Duodenal mucosa (tissue), 2 donors: Measurements from ENCODE around the gene TMEM132C.

Experiments
- H3K27ac ChIP-seq: one replicate; pipeline ENCODE4 v1.7.0; 2013; ENCODE audit warnings: low read depth, low read length
- H3K27me3 ChIP-seq, 2 donors: one replicate each; pipeline ENCODE4 v1.7.0; 2013; ENCODE audit warnings: low read length in 2 of 2, control low read depth in 1 of 2; ENCODE audit not compliant: insufficient read depth in 2 of 2, control insufficient read depth in 1 of 2
- H3K36me3 ChIP-seq, 2 donors: one replicate each; pipeline ENCODE4 v1.7.0; 2013; ENCODE audit warnings: low read length in 2 of 2, control low read depth in 1 of 2; ENCODE audit not compliant: insufficient read depth in 2 of 2, control insufficient read depth in 1 of 2
- H3K4me1 ChIP-seq, 2 donors: one replicate each; pipeline ENCODE4 v1.7.0; 2013; ENCODE audit warnings: low read length in 2 of 2, control low read depth in 1 of 2; ENCODE audit not compliant: insufficient read depth in 2 of 2, control insufficient read depth in 1 of 2
- H3K4me3 ChIP-seq, 2 donors: one replicate each; pipeline ENCODE4 v1.7.0; 2013; ENCODE audit warnings: low read length in 2 of 2, low read depth in 1 of 2
- H3K9ac ChIP-seq, 2 donors: one replicate each; pipeline ENCODE4 v1.7.0; 2013; ENCODE audit warnings: low read length in 2 of 2, low read depth in 1 of 2
- H3K9me3 ChIP-seq, 2 donors: one replicate each; pipeline ENCODE4 v1.7.0; 2013; ENCODE audit warnings: low read length in 2 of 2, control low read depth in 1 of 2; ENCODE audit not compliant: control insufficient read depth in 1 of 2

TMEM132C gene

GRCh38 chr12:128570191-128571065 lies 303.5 kb downstream of the TMEM132C start:
- Histone ChIP-seq H3K27me3 (no peaks in the 10 kb centered on the region), H3K36me3 (no peaks in the 10 kb centered on the region), H3K4me3 (no peak overlapping the region), H3K9ac (no peak overlapping the region), H3K9me3 (peaks cover 6 to 7% of the 10 kb centered on the region in 2 donors), H3K27ac (no peak overlapping the region), H3K4me1 (no peaks in the 10 kb centered on the region)

GRCh38 chr12:128571906-128572810 lies 305.2 kb downstream of the TMEM132C start:
- no peak overlapping the region for H3K27ac ChIP-seq
- no peak overlapping the region for H3K9ac ChIP-seq
- peaks cover 6 to 7% of the 10 kb centered on the region in 2 donors for H3K9me3 ChIP-seq
- no peak overlapping the region for H3K4me3 ChIP-seq
- no peaks in the 10 kb centered on the region for H3K36me3 ChIP-seq
- no peaks in the 10 kb centered on the region for H3K27me3 ChIP-seq
- H3K4me1 ChIP-seq = no peaks in the 10 kb centered on the region

GRCh38 chr12:128573907-128574306 lies 306.9 kb downstream of the TMEM132C start:
- Histone ChIP-seq H3K27ac (no peak overlapping the region), H3K27me3 (no peaks in the 10 kb centered on the region), H3K4me1 (no peaks in the 10 kb centered on the region), H3K9ac (no peak overlapping the region), H3K36me3 (no peaks in the 10 kb centered on the region), H3K9me3 (peaks cover 6 to 7% of the 10 kb centered on the region in 2 donors), H3K4me3 (no peak overlapping the region)

GRCh38 chr12:128578045-128578444 lies 311.1 kb downstream of the TMEM132C start:
- no peaks in the 10 kb centered on the region for H3K36me3 ChIP-seq
- no peaks in the 10 kb centered on the region for H3K27me3 ChIP-seq
- H3K4me1 ChIP-seq = no peaks in the 10 kb centered on the region
- H3K9me3 ChIP-seq = no peaks in the 10 kb centered on the region
- no peak overlapping the region for H3K9ac ChIP-seq
- no peak overlapping the region for H3K4me3 ChIP-seq
- no peak overlapping the region for H3K27ac ChIP-seq

GRCh38 chr12:128581321-128581761 lies 314.4 kb downstream of the TMEM132C start:
- Histone ChIP-seq H3K36me3 (no peaks in the 10 kb centered on the region), H3K27ac (no peak overlapping the region), H3K9me3 (no peaks in the 10 kb centered on the region), H3K9ac (no peak overlapping the region), H3K4me1 (no peaks in the 10 kb centered on the region), H3K27me3 (no peaks in the 10 kb centered on the region), H3K4me3 (no peak overlapping the region)

GRCh38 chr12:128583453-128583852 lies 316.5 kb downstream of the TMEM132C start:
- Histone ChIP-seq H3K27me3 (no peaks in the 10 kb centered on the region), H3K36me3 (no peaks in the 10 kb centered on the region), H3K4me1 (no peaks in the 10 kb centered on the region), H3K27ac (no peak overlapping the region), H3K9ac (no peak overlapping the region), H3K4me3 (no peak overlapping the region), H3K9me3 (no peaks in the 10 kb centered on the region)

GRCh38 chr12:128586451-128587029 lies 319.6 kb downstream of the TMEM132C start:
- H3K9ac ChIP-seq = no peak overlapping the region
- H3K9me3 ChIP-seq = no peaks in the 10 kb centered on the region
- H3K27me3 ChIP-seq = no peaks in the 10 kb centered on the region
- H3K4me3 ChIP-seq = no peak overlapping the region
- no peaks in the 10 kb centered on the region for H3K4me1 ChIP-seq
- H3K36me3 ChIP-seq = no peaks in the 10 kb centered on the region
- no peak overlapping the region for H3K27ac ChIP-seq

GRCh38 chr12:128587918-128588317 lies 320.9 kb downstream of the TMEM132C start:
- Histone ChIP-seq H3K27me3 (no peaks in the 10 kb centered on the region), H3K4me3 (no peak overlapping the region), H3K4me1 (no peaks in the 10 kb centered on the region), H3K36me3 (no peaks in the 10 kb centered on the region), H3K27ac (no peak overlapping the region), H3K9me3 (no peaks in the 10 kb centered on the region), H3K9ac (no peak overlapping the region)

- Histone ChIP-seq H3K27me3 (no peaks in the 10 kb centered on the region), H3K4me3 (no peak overlapping the region), H3K9me3 (no peaks in the 10 kb centered on the region), H3K9ac (no peak overlapping the region), H3K36me3 (no peaks in the 10 kb centered on the region), H3K27ac (no peak overlapping the region), H3K4me1 (no peaks in the 10 kb centered on the region)
These were observed 325.3 kb downstream of the TMEM132C start for GRCh38 chr12:128592220-128592744.
